HG03064 (cell line): ENCODE data around the gene STK10.
A peak's percentile ranks its signal among the peaks of the same experiment; 100 is the strongest.

Experiments used
- ATAC-seq: cut with Tn5 transposase; IDR thresholded peaks from one replicate; pipeline ENCODE4 v1.9.1; 2021; ENCODE audit warnings: low read depth; ENCODE audit not compliant: unreplicated experiment

Gene STK10

GRCh38 chr5:172111852-172112225 is 76.2 kb downstream of the STK10 start:
- no peak for ATAC-seq

- peak; percentile 77 for ATAC-seq
These were observed 76.8 kb downstream of the STK10 start for GRCh38 chr5:172110921-172111851.

- ATAC-seq: no peak
These were observed 77.7 kb downstream of the STK10 start for GRCh38 chr5:172110260-172110815.

GRCh38 chr5:172109749-172110148 is 78.3 kb downstream of the STK10 start:
- no peak for ATAC-seq

- no peak for ATAC-seq
These were observed 80.5 kb downstream of the STK10 start for GRCh38 chr5:172107571-172107970.

GRCh38 chr5:172106511-172107356 is 81.3 kb downstream of the STK10 start:
- no peak for ATAC-seq

GRCh38 chr5:172105811-172106210 is 82.2 kb downstream of the STK10 start:
- ATAC-seq: no peak

- no peak for ATAC-seq
These were observed 83.0 kb downstream of the STK10 start for GRCh38 chr5:172104801-172105701.

- no peak for ATAC-seq
These were observed 84.0 kb downstream of the STK10 start for GRCh38 chr5:172104021-172104420.

- no peak for ATAC-seq
These were observed 85.0 kb downstream of the STK10 start for GRCh38 chr5:172102913-172103626.

GRCh38 chr5:172102218-172102870 is 85.7 kb downstream of the STK10 start:
- no peak for ATAC-seq

- no peak for ATAC-seq
These were observed 86.3 kb downstream of the STK10 start for GRCh38 chr5:172101547-172102217.

GRCh38 chr5:172098883-172099282 is 89.1 kb downstream of the STK10 start:
- ATAC-seq: no peak

- no peak for ATAC-seq
These were observed 90.0 kb downstream of the STK10 start for GRCh38 chr5:172098046-172098445.

GRCh38 chr5:172097356-172097755 is 90.7 kb downstream of the STK10 start:
- ATAC-seq: no peak

- ATAC-seq: no peak
These were observed 91.7 kb downstream of the STK10 start for GRCh38 chr5:172096207-172096940.

GRCh38 chr5:172095368-172096206 is 92.4 kb downstream of the STK10 start:
- no peak for ATAC-seq
